ENCODE results near the gene SESN1. TPM values are rescaled to one million over a fixed set of nuclear protein-coding genes. Genes with fewer than 3 reads are reported as not detected.
A peak's percentile ranks its signal among the peaks of the same experiment; 100 is the strongest.

Gene SESN1
- total and polyA plus RNA-seq, 9 of the 15 experiments (the other 6 are each of a cell fraction or from before 2014, with no cell fraction given) = 3.1 to 13.0 (median 7.4) TPM

DNA sequence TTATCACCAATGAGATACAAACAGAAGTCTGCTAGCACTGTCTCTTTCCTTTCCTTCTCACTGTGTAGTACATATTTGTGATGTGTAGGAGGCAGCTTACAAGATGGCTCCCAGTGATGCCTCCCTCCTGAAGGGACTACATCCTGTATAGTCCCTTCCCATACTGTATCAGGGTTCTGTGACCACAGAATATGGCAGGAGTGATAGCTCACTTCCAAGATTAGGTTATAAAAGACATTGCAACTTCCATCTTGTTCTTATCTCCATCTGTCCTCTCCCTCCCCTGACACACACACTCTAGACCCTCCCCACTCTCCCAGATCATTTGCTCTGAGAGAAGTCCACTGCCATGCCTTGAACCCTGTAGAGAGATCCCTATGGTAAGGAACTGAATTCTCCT, 38.0 kb downstream of the SESN1 start (continued):
- TF ChIP-seq RBM25 (IDR thresholded peaks at IDR 0.05; ENCODE audit: low read depth, low read length, severe bottlenecking) = no peak
- TF ChIP-seq, protein P1, sequence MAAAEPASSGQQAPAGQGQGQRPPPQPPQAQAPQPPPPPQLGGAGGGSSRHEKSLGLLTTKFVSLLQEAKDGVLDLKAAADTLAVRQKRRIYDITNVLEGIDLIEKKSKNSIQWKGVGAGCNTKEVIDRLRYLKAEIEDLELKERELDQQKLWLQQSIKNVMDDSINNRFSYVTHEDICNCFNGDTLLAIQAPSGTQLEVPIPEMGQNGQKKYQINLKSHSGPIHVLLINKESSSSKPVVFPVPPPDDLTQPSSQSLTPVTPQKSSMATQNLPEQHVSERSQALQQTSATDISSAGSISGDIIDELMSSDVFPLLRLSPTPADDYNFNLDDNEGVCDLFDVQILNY (CRISPR knock-in tag; IDR thresholded peaks at IDR 0.05) = no peak
- TF ChIP-seq ZNF76 (CRISPR knock-in tag; IDR thresholded peaks at IDR 0.05; ENCODE audit: borderline replicate concordance) = no peak
- TF ChIP-seq NR3C1 (CRISPR knock-in tag; IDR thresholded peaks at IDR 0.05) = no peak
- TF ChIP-seq RAD21 (CRISPR knock-in tag; conservative IDR thresholded peaks at IDR 0.05 in 1 of 2, IDR thresholded peaks at IDR 0.05 in 1 of 2) = 0 out of 4 replicates have a peak, but pooled peaks of 1 of the 2 experiments have one; percentile 4
- TF ChIP-seq ZNF431 (CRISPR knock-in tag; IDR thresholded peaks at IDR 0.05) = no peak
- TF ChIP-seq ATF7 (IDR thresholded peaks at IDR 0.05) = no peak
- TF ChIP-seq TCF3 (CRISPR knock-in tag; IDR thresholded peaks at IDR 0.05) = peak; percentile 12; the same call in 1 of the 2 replicates
- no peak for TF ChIP-seq ZFP30 (CRISPR knock-in tag; IDR thresholded peaks at IDR 0.05; ENCODE audit: borderline replicate concordance)
- TF ChIP-seq NFIC (IDR thresholded peaks at IDR 0.05) = no peak
- TF ChIP-seq RCOR1 (IDR thresholded peaks at IDR 0.05; ENCODE audit: borderline replicate concordance in 1 of 2, low read depth in 2 of 2, low read length in 2 of 2) = no peak
- no peak for TF ChIP-seq ZKSCAN3 (CRISPR knock-in tag; IDR thresholded peaks at IDR 0.05)
- no peak for TF ChIP-seq ZNF165 (CRISPR knock-in tag; IDR thresholded peaks at IDR 0.05; ENCODE audit: borderline replicate concordance)
- TF ChIP-seq SPI1 (IDR thresholded peaks at IDR 0.05; ENCODE audit: borderline replicate concordance, low read depth, low read length) = no peak
- TF ChIP-seq ZNF75A (CRISPR knock-in tag; IDR thresholded peaks at IDR 0.05) = no peak
- TF ChIP-seq ZFX (CRISPR knock-in tag; IDR thresholded peaks at IDR 0.05) = no peak
- TF ChIP-seq ZNF124 (CRISPR knock-in tag; IDR thresholded peaks at IDR 0.05) = no peak
- TF ChIP-seq ZNF584 (CRISPR knock-in tag; IDR thresholded peaks at IDR 0.05; ENCODE audit: low read depth) = no peak
- no peak for TF ChIP-seq ZNF174 (CRISPR knock-in tag; IDR thresholded peaks at IDR 0.05)
- TF ChIP-seq SP1 (CRISPR knock-in tag; IDR thresholded peaks at IDR 0.05) = no peak
- TF ChIP-seq, protein P2, sequence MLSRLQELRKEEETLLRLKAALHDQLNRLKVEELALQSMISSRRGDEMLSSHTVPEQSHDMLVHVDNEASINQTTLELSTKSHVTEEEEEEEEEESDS (CRISPR knock-in tag; IDR thresholded peaks at IDR 0.05) = no peak
- TF ChIP-seq ZC3H11A (IDR thresholded peaks at IDR 0.05; ENCODE audit: low read depth, low read length) = no peak
- TF ChIP-seq TCF7L2 (IDR thresholded peaks at IDR 0.05; ENCODE audit: low read depth, low read length) = no peak
- TF ChIP-seq ZBTB7A (IDR thresholded peaks at IDR 0.05; ENCODE audit: borderline replicate concordance, control insufficient read depth, low read depth, low read length) = no peak
- no peak for TF ChIP-seq BACH1 (tag; IDR thresholded peaks at IDR 0.05)
- peak; percentile 21; the same call in 1 of the 2 replicates for TF ChIP-seq ZNF583 (CRISPR knock-in tag; IDR thresholded peaks at IDR 0.05)
- TF ChIP-seq, protein P3, sequence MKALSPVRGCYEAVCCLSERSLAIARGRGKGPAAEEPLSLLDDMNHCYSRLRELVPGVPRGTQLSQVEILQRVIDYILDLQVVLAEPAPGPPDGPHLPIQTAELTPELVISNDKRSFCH (CRISPR knock-in tag; IDR thresholded peaks at IDR 0.05) = no peak
- TF ChIP-seq, protein P3 (tag; IDR thresholded peaks at IDR 0.05) = peak; percentile 63; the same call in 1 of the 2 replicates
- no peak for TF ChIP-seq MEIS2 (IDR thresholded peaks at IDR 0.05; ENCODE audit: partially characterized antibody)
- TF ChIP-seq, protein P4, sequence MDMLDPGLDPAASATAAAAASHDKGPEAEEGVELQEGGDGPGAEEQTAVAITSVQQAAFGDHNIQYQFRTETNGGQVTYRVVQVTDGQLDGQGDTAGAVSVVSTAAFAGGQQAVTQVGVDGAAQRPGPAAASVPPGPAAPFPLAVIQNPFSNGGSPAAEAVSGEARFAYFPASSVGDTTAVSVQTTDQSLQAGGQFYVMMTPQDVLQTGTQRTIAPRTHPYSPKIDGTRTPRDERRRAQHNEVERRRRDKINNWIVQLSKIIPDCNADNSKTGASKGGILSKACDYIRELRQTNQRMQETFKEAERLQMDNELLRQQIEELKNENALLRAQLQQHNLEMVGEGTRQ (CRISPR knock-in tag; IDR thresholded peaks at IDR 0.05) = no peak
